Spleen (tissue), 11 donors: ENCODE data around the gene PDE1A. TPM values are rescaled to one million over a fixed set of nuclear protein-coding genes. Genes with fewer than 3 reads are reported as not detected.

Source experiments
- DNase-seq: peaks from one replicate; pipeline ENCODE4 v3.0.0-alpha.2; 2020
- H3K27ac ChIP-seq, 8 donors: fragments of 200-600 bp; sonication (generic) in 7 of 8; 1 replicate in 4 of 8; 2 replicates in 4 of 8; pipeline versions ENCODE4 v1.5.0 to v1.8.0; 2016 to 2021; ENCODE audit warnings: inconsistent platforms in 4 of 8, mild to moderate bottlenecking in 4 of 8, moderate library complexity in 1 of 8
- H3K27me3 ChIP-seq, 7 donors: fragments of 200-600 bp; sonication (generic) in 6 of 7; replicated peaks in 1 of 7; 1 replicate in 4 of 7; 2 replicates in 3 of 7; pipeline versions ENCODE4 v1.5.0 to v1.8.0; 2016 to 2021; ENCODE audit warnings: inconsistent platforms in 3 of 7, mild to moderate bottlenecking in 1 of 7
- H3K36me3 ChIP-seq, 6 donors: fragments of 200-600 bp; sonication (generic) in 5 of 6; 1 replicate in 4 of 6; 2 replicates in 2 of 6; pipeline versions ENCODE4 v1.5.0 to v1.8.0; 2016 to 2021; ENCODE audit warnings: inconsistent platforms in 2 of 6
- H3K4me1 ChIP-seq, 6 donors: fragments of 200-600 bp; sonication (generic) in 5 of 6; 1 replicate in 3 of 6; 2 replicates in 3 of 6; pipeline versions ENCODE4 v1.5.0 to v1.8.0; 2016 to 2021; ENCODE audit warnings: inconsistent platforms in 3 of 6
- H3K4me3 ChIP-seq, 8 donors: fragments of 200-600 bp; sonication (generic) in 7 of 8; 1 replicate in 4 of 8; 2 replicates in 4 of 8; pipeline versions ENCODE4 v1.5.0 to v1.8.0; 2016 to 2021; ENCODE audit warnings: inconsistent platforms in 4 of 8, mild to moderate bottlenecking in 4 of 8, moderate library complexity in 2 of 8
- H3K9me3 ChIP-seq, 8 donors: fragments of 200-600 bp; sonication (generic) in 7 of 8; 1 replicate in 4 of 8; 2 replicates in 4 of 8; pipeline versions ENCODE4 v1.5.0 to v1.8.0; 2016 to 2021; ENCODE audit warnings: inconsistent platforms in 4 of 8
- CTCF ChIP-seq, 11 experiments: fragments of 200-600 bp in 7 of 11; fragments of 450-650 bp in 4 of 11; sonication (generic) in 4 of 11; IDR thresholded peaks in 8 of 11; conservative IDR thresholded peaks in 3 of 11; 1 replicate in 7 of 11; 2 replicates in 4 of 11; pipeline versions ENCODE4 v1.4.0 to v1.8.0; 2016 to 2021; ENCODE audit warnings: antibody characterized with exemption in 11 of 11, inconsistent platforms in 4 of 11, mild to moderate bottlenecking in 1 of 11
- POLR2A ChIP-seq, 3 donors: fragments of 450-650 bp; IDR thresholded peaks; one replicate each; pipeline ENCODE4 v1.5.1; 2017; ENCODE audit warnings: antibody characterized with exemption in 3 of 3, mild to moderate bottlenecking in 1 of 3
- POLR2AphosphoS5 ChIP-seq, 3 donors: sonication (generic); formaldehyde crosslinking; IDR thresholded peaks; one replicate each; pipeline ENCODE4 v1.5.1; 2017; ENCODE audit warnings: antibody characterized with exemption in 3 of 3
- WGBS, 5 donors: extraction: QIAGEN DNeasy Blood & Tissue Kit in 3 of 5; methylation state at CpG; one replicate each; pipeline versions ENCODE4 v1.1.5 to v1.1.7; 2013 to 2018; 5-methylcytosine and 5-hydroxymethylcytosine counted together
- intact Hi-C: fragments of 100-400 bp; cut with DNase I; formaldehyde crosslinking; loops from one replicate; pipeline ENCODE4 v1.15.0; 2023; ENCODE audit warnings: low total_unique reads
- polyA plus RNA-seq, 3 donors: library from polyadenylated mRNA; stranded (reverse); fragments of 200-250 nt; gene quantifications; one replicate each; pipeline ENCODE4 v1.2.1, GENCODE V29; 2013
- total RNA-seq, 7 donors: library from RNA; depleted of rRNA in 3 of 7; stranded (reverse); fragments of >200 nt in 3 of 7; fragmentation: NEBNext Ultra II Directional in 4 of 7; extraction: Animal tissue kit (Norgen Biotek cat#: 25700) in 4 of 7; gene quantifications; one replicate each; pipeline versions ENCODE4 v1.1.0 to v1.2.1, GENCODE V29; 2016 to 2021
- donor health status: healthy with polysubstance abuse.
- donor health status: DM: no; HTN: no; CAD: no; lungs with moderate emphysema.
- donor health status: DM: no; HTN: no; CAD: no.
- donor health status: Bipolar disorder and iron deficiency.
- donor health status: healthy.
- donor health status: DM: no; HTN: no; CAD: no.
- donor health status: DM: yes; HTN: yes; CAD: no.

Gene PDE1A
- total and polyA plus RNA-seq, 10 donors: 1.5 to 7.8 (median 2.8) TPM

- TF ChIP-seq POLR2AphosphoS5 (IDR thresholded peaks at IDR 0.05): no peak
- TF ChIP-seq CTCF (IDR thresholded peaks at IDR 0.05 in 8 of 11, conservative IDR thresholded peaks at IDR 0.05 in 3 of 11): no peak
- TF ChIP-seq POLR2A (IDR thresholded peaks at IDR 0.05): no peak
- Histone ChIP-seq H3K36me3 (no peaks in the 10 kb centered on the region), H3K27ac (no peak overlapping the region), H3K4me1 (no peaks in the 10 kb centered on the region), H3K4me3 (no peak overlapping the region), H3K9me3 (no peaks in the 10 kb centered on the region), H3K27me3 (no peaks in the 10 kb centered on the region)
- 67 to 86% (median 76%) methylated on average over 3 of the region's 3 CpGs for WGBS, 5 donors
- no peak for DNase-seq
- intact Hi-C loops: no loop called here
These were observed 61.0 kb downstream of the PDE1A start for GRCh38 chr2:182365855-182366254.

GRCh38 chr2:182361477-182361876 is 65.4 kb downstream of the PDE1A start:
- Histone ChIP-seq H3K27me3 (no peaks in the 10 kb centered on the region), H3K27ac (no peak overlapping the region), H3K4me1 (no peaks in the 10 kb centered on the region), H3K9me3 (no peaks in the 10 kb centered on the region), H3K36me3 (no peaks in the 10 kb centered on the region), H3K4me3 (no peak overlapping the region)
- WGBS, 5 donors: 68 to 82% (median 77%) methylated on average over 1 of the region's 1 CpG
- DNase-seq: no peak
- intact Hi-C loops: no loop called here
- no peak for TF ChIP-seq CTCF (IDR thresholded peaks at IDR 0.05 in 8 of 11, conservative IDR thresholded peaks at IDR 0.05 in 3 of 11)
- TF ChIP-seq POLR2AphosphoS5 (IDR thresholded peaks at IDR 0.05): no peak
- TF ChIP-seq POLR2A (IDR thresholded peaks at IDR 0.05): no peak

- no peak for DNase-seq
- intact Hi-C loops: no loop called here
- H3K27ac ChIP-seq: no peak overlapping the region
- WGBS, 5 donors: 84 to 98% (median 91%) methylated on average over 2 of the region's 2 CpGs
- H3K4me1 ChIP-seq: no peaks in the 10 kb centered on the region
- H3K36me3 ChIP-seq: no peaks in the 10 kb centered on the region
- TF ChIP-seq CTCF (IDR thresholded peaks at IDR 0.05 in 8 of 11, conservative IDR thresholded peaks at IDR 0.05 in 3 of 11) (no peak), POLR2AphosphoS5 (IDR thresholded peaks at IDR 0.05) (no peak), POLR2A (IDR thresholded peaks at IDR 0.05) (no peak)
- H3K4me3 ChIP-seq: no peak overlapping the region
- no peaks in the 10 kb centered on the region for H3K27me3 ChIP-seq
- no peaks in the 10 kb centered on the region for H3K9me3 ChIP-seq
These were observed 66.1 kb downstream of the PDE1A start for GRCh38 chr2:182360663-182361260.

GRCh38 chr2:182359990-182360662 is 66.7 kb downstream of the PDE1A start:
- Histone ChIP-seq H3K36me3 (no peaks in the 10 kb centered on the region), H3K27me3 (no peaks in the 10 kb centered on the region), H3K9me3 (no peaks in the 10 kb centered on the region), H3K4me1 (no peaks in the 10 kb centered on the region), H3K4me3 (no peak overlapping the region), H3K27ac (peak overlapping the region in 1 of 8 donors; percentile 27)
- no peak for DNase-seq
- intact Hi-C loops: no loop called here
- TF ChIP-seq CTCF (IDR thresholded peaks at IDR 0.05 in 8 of 11, conservative IDR thresholded peaks at IDR 0.05 in 3 of 11): no peak
- no peak for TF ChIP-seq POLR2AphosphoS5 (IDR thresholded peaks at IDR 0.05)
- TF ChIP-seq POLR2A (IDR thresholded peaks at IDR 0.05): no peak
- 71 to 78% (median 72%) methylated on average over 10 of the region's 10 CpGs for whole genome bisulfite sequencing, 5 donors
